WI38 (cell line): ENCODE results near the gene SSTR5.

Experiments
- H3K4me3 ChIP-seq: 2 replicates; pipeline ENCODE4 v1.5.1; 2011; ENCODE audit warnings: low read depth, mild to moderate bottlenecking, control low read depth, low read length
- TF ChIP-seq, protein P1 (sequence below): IDR thresholded peaks from 2 replicates; pipeline ENCODE4 v1.5.1; 2012; ENCODE audit warnings: low read depth, mild to moderate bottlenecking, control low read depth, low read length

Gene SSTR5

DNA sequence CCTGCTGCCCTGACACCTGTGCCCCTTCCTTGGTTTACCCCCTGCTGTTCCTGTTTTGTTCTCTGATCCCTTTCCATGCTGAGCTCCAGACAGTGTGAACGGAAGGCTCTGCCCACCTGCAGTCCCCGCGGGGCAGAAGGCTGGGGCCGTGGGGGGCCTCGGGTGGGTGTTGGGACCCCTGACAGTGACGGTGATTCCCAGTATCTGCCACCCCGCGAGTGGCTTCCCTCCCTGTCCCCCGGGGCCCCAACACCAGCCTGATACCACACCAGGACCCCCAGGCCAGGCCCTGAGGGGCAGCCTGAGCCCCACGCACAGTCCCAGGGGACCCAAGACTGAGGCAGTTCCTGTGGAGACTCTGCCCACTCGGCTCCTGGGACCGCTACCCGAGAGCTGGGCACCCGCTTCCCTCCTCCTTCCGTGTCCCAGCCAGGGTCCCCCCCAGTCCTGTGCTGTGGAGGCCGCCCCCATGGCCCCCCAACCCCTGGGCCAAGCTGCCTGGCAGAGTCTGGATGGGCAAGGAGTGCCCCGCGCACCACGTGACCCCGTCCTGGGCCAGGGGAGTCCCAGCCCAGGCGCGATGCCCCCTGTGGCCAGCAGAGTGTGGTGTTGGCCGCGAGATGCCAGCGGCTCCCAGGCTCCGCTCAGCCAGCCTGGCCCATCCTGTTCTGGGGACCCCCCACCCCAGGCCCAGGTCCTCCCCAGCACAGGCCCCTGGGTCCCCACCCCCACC, 33.5 kb downstream of the SSTR5 start:
- no peak overlapping the region for H3K4me3 ChIP-seq
- TF ChIP-seq, protein P1, sequence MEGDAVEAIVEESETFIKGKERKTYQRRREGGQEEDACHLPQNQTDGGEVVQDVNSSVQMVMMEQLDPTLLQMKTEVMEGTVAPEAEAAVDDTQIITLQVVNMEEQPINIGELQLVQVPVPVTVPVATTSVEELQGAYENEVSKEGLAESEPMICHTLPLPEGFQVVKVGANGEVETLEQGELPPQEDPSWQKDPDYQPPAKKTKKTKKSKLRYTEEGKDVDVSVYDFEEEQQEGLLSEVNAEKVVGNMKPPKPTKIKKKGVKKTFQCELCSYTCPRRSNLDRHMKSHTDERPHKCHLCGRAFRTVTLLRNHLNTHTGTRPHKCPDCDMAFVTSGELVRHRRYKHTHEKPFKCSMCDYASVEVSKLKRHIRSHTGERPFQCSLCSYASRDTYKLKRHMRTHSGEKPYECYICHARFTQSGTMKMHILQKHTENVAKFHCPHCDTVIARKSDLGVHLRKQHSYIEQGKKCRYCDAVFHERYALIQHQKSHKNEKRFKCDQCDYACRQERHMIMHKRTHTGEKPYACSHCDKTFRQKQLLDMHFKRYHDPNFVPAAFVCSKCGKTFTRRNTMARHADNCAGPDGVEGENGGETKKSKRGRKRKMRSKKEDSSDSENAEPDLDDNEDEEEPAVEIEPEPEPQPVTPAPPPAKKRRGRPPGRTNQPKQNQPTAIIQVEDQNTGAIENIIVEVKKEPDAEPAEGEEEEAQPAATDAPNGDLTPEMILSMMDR: peak; percentile 86

DNA sequence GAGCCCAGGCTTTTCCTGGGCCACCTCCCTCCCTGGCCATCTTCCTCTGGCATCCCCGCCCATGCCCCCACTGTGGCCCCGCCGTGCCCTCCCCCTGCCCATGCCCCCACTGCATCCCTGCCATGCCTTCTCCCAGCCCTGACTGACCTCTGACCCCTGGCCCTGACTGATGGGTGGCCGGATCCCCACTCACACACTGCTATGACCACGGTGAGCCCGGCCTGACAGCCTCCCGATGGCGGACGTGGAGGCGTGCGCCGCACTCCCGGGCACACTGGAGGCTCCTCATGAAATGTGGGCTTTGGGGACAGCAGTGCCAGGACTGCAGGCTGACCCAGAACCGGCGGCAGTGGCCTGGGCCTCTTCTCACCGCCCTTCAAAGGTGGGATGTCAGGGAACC, 34.1 kb downstream of the SSTR5 start:
- TF ChIP-seq, protein P1: no peak
- no peak overlapping the region for H3K4me3 ChIP-seq

DNA sequence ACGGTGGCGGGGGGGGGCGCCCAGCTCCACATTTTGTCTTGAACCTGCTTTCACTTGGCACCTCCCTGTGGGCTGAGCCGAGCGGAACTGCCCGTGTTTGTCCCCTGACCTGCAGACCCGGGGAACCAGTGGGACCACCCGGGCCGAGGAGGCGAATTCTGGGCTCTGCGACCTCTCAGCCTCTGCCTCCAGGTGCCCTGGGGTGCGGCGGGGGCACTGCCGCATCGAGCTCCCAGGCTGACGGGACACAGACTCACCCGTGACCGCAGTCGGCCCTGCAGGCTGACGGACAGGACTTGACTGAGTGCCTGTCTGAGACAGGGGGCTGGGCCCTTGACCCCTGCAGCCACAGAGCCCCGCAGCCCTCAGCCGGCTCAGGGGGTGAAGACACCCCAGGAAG, 34.6 kb downstream of the SSTR5 start:
- H3K4me3 ChIP-seq: no peak overlapping the region
- TF ChIP-seq, protein P1: no peak

DNA sequence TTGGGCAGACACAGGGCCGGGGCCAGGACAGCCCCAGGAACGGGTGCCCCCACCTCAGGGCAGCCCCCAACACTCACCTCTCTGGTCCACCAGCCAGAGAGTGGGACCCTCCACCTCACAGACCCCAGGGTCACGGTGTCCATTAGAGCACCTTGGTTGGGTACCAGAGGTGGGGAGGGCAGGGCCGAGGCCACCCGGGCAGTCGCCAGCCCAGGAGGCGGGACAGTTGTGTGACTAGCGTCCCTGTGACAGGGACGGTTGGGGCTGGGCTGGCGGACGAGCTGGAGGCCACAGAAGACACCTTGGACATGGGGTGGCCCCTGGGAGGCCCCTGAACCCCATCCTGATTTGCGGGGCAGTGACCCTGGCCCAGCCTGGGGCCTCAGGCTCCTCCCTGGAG, 35.2 kb downstream of the SSTR5 start:
- no peak overlapping the region for H3K4me3 ChIP-seq
- TF ChIP-seq, protein P1: no peak

DNA sequence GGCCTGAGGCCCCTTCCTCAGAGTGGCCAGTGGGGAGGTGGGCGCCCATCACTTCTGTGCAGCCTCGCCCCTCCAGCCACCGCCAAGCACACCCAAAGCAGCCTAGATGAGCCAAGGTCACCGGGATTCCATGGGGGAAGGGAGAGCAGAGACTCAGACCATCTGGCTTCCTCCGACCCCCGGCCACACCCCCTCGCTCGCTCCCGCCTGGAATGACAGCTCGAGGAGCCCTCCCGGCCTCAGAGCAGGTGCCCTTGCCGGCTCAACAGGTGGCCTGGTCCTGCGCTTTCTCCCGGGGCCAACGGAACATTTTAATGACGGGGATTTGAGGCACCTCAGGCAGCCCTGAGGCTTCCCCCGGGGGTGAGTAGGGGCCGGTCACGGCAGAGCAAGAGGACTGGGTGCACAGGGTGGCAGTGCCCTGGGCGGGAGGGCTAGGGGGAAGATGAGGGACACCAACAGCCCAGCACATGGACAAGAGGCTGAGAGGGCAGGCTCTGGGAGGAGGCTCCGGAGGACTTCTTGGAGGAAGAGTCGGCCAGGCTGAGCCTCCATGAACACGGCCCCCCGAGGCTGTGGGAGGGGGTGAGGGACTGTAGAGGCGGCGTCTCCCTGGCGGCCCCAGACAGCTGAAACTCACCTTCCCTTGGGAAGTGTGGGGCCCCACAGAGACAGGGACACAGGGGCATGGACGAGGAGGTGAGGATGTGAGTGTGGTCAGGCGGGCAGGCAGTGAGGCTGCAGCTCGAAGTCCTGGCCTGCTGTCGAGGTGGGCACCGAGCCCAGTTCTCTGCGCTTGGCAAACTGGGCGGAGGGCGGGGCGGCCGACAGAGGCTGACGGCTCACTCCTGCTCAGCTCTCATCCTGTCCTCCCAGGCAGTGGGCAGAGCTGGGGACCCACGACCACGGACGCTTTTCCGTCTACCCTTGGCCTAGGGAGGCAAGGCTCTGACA, 36.0 kb downstream of the SSTR5 start:
- TF ChIP-seq, protein P1: no peak
- H3K4me3 ChIP-seq: no peak overlapping the region

DNA sequence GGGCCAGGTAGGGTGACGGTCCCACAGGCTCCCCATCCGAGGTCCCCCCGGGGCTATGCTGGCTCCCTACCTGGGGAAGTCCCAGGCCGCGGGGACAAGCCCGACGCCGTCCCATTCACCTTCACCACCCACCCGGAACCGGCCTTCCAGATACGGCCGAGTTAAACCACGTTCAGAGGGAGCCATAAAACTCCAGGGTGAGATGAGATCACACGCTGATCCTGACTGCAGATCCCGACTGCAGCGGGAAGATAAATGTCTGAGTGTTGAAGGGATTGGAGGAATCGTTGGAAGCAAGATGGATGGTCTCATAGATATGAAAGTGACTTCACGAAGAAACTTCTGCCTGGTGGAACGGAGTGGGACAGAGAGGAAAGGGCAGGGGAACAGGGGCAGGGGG, 37.1 kb downstream of the SSTR5 start:
- TF ChIP-seq, protein P1: no peak
- H3K4me3 ChIP-seq: no peak overlapping the region
